HL-60/S4 treated with phorbol 12-myristate 13-acetate at 8.2 ng/mL for 4 days and 3 days (cell line): ENCODE results near the gene CDHR3.
"Not testable (repeated sequence)": the region's sequence is repeated elsewhere in the genome, so short reads cannot be mapped to it uniquely, and the experiment has no call there.

ENCODE experiments used
- in situ Hi-C: fragments of 300-500 bp; cut with MboI; formaldehyde crosslinking; loops from 2 replicates; pipeline ENCODE4 v1.15.0; 2022; ENCODE audit warnings: low sequenced_read_pairs

CDHR3 gene

GRCh38 chr7:105963038-105963667 lies at the start of gene CDHR3:
Gene CDHR3, plus strand, starts transcription at chr7:105963264. Its CDS starts 55 bp downstream, at chr7:105963319.
- in situ Hi-C loops = no loop called here

GRCh38 chr7:105913947-105914346 lies 49.1 kb upstream of the CDHR3 start:
- in situ Hi-C loops = no loop called here

GRCh38 chr7:105916603-105917002 lies 46.5 kb upstream of the CDHR3 start:
- in situ Hi-C loops = no loop called here

- in situ Hi-C loops = no loop called here
Measured at GRCh38 chr7:105917659-105918058, 45.4 kb upstream of the CDHR3 start.

GRCh38 chr7:105920766-105921165 lies 42.3 kb upstream of the CDHR3 start:
- in situ Hi-C loops = no loop called here

- in situ Hi-C loops = no loop called here
Measured at GRCh38 chr7:105924945-105925344, 38.1 kb upstream of the CDHR3 start.

- in situ Hi-C loops = no loop called here
Measured at GRCh38 chr7:105926131-105926530, 36.9 kb upstream of the CDHR3 start.

- in situ Hi-C loops = no loop called here
Measured at GRCh38 chr7:105931179-105931578, 31.9 kb upstream of the CDHR3 start.

- in situ Hi-C loops = no loop called here
Measured at GRCh38 chr7:105932835-105933477, 30.1 kb upstream of the CDHR3 start.

GRCh38 chr7:105934572-105935185 lies 28.4 kb upstream of the CDHR3 start:
- in situ Hi-C loops = no loop called here

- in situ Hi-C loops = no loop called here
Measured at GRCh38 chr7:105935250-105935649, 27.8 kb upstream of the CDHR3 start.

GRCh38 chr7:105937411-105937810 lies 25.7 kb upstream of the CDHR3 start:
- in situ Hi-C loops = no loop called here

GRCh38 chr7:105940109-105940508 lies 23.0 kb upstream of the CDHR3 start:
- in situ Hi-C loops = no loop called here

GRCh38 chr7:105941596-105941995 lies 21.5 kb upstream of the CDHR3 start:
- in situ Hi-C loops = no loop called here

GRCh38 chr7:105943486-105943885 lies 19.6 kb upstream of the CDHR3 start:
- in situ Hi-C loops = no loop called here

- in situ Hi-C loops = no loop called here
Measured at GRCh38 chr7:105945848-105946247, 17.2 kb upstream of the CDHR3 start.

- in situ Hi-C loops = no loop called here
Measured at GRCh38 chr7:105951597-105951996, 11.5 kb upstream of the CDHR3 start.

- in situ Hi-C loops = no loop called here
Measured at GRCh38 chr7:105952917-105953595, 10.0 kb upstream of the CDHR3 start.

- in situ Hi-C loops = no loop called here
Measured at GRCh38 chr7:105954711-105955110, 8.4 kb upstream of the CDHR3 start.

GRCh38 chr7:105955651-105956466 lies 7.2 kb upstream of the CDHR3 start:
- in situ Hi-C loops = not testable (repeated sequence)

GRCh38 chr7:105958012-105958411 lies 5.1 kb upstream of the CDHR3 start:
- in situ Hi-C loops = no loop called here
